Measurements from ENCODE around the gene TM9SF2. TPM values are rescaled to one million over a fixed set of nuclear protein-coding genes. Genes with fewer than 3 reads are reported as not detected.

The TM9SF2 gene
- total RNA-seq, 1 experiment from 2014 or later, result 154 TPM

- ChIA-PET POLR2A (no interaction called here), CTCF (no interaction called here)
- Histone ChIP-seq H3K36me3 (ENCODE audit: control insufficient read depth, insufficient read depth, low read length) (peaks cover 8% of the 10 kb centered on the region), H3K4me1 (no peaks in the 10 kb centered on the region), H3K4me3 (ENCODE audit: low read depth, low read length) (no peak overlapping the region), H3K9me3 (no peaks in the 10 kb centered on the region), H3K27me3 (replicated peaks; ENCODE audit: control insufficient read depth, insufficient read depth, low read length) (no peaks in the 10 kb centered on the region)
- no peak overlapping the region for H3K27ac Mint-ChIP-seq (ENCODE audit: unreplicated experiment)
- no TSS peak for BruUV-seq (replicated peaks)
- H3K36me3 Mint-ChIP-seq (ENCODE audit: insufficient read depth, unreplicated experiment), result peaks cover 81% of the 10 kb centered on the region
- peaks cover 6% of the 10 kb centered on the region for H3K4me1 Mint-ChIP-seq (ENCODE audit: low read depth, unreplicated experiment)
- no peak overlapping the region for H3K4me3 Mint-ChIP-seq (ENCODE audit: unreplicated experiment)
- no peak for DNase-seq
- H3K27me3 Mint-ChIP-seq (ENCODE audit: insufficient read depth, unreplicated experiment), result no peaks in the 10 kb centered on the region
- TF ChIP-seq CTCF (IDR thresholded peaks at IDR 0.05; ENCODE audit: insufficient read depth in 1 of 2, low read depth in 1 of 2, low read length in 1 of 2, severe bottlenecking in 1 of 2, unreplicated experiment in 1 of 2), result no peak
- intact Hi-C loops (cut with micrococcal nuclease; ENCODE audit: unreplicated experiment), result no loop called here
- H3K9me3 Mint-ChIP-seq (ENCODE audit: unreplicated experiment), result no peaks in the 10 kb centered on the region
Measured at GRCh38 chr13:99546878-99547277, 45.6 kb downstream of the TM9SF2 start.

- Histone ChIP-seq H3K4me1 (no peaks in the 10 kb centered on the region), H3K36me3 (ENCODE audit: control insufficient read depth, insufficient read depth, low read length) (peaks cover 5% of the 10 kb centered on the region), H3K9me3 (no peaks in the 10 kb centered on the region), H3K4me3 (ENCODE audit: low read depth, low read length) (no peak overlapping the region), H3K27me3 (replicated peaks; ENCODE audit: control insufficient read depth, insufficient read depth, low read length) (no peaks in the 10 kb centered on the region)
- no peaks in the 10 kb centered on the region for H3K27me3 Mint-ChIP-seq (ENCODE audit: insufficient read depth, unreplicated experiment)
- peaks cover under 1% of the 10 kb centered on the region for H3K4me1 Mint-ChIP-seq (ENCODE audit: low read depth, unreplicated experiment)
- BruUV-seq (replicated peaks), result no TSS peak
- CTCF ChIA-PET, result no interaction called here
- H3K9me3 Mint-ChIP-seq (ENCODE audit: unreplicated experiment), result no peaks in the 10 kb centered on the region
- H3K4me3 Mint-ChIP-seq (ENCODE audit: unreplicated experiment), result no peak overlapping the region
- POLR2A ChIA-PET, result no interaction called here
- H3K27ac Mint-ChIP-seq (ENCODE audit: unreplicated experiment), result no peak overlapping the region
- no peak for DNase-seq
- peaks cover 74% of the 10 kb centered on the region for H3K36me3 Mint-ChIP-seq (ENCODE audit: insufficient read depth, unreplicated experiment)
- intact Hi-C loops (cut with micrococcal nuclease; ENCODE audit: unreplicated experiment), result no loop called here
- no peak for TF ChIP-seq CTCF (IDR thresholded peaks at IDR 0.05; ENCODE audit: insufficient read depth in 1 of 2, low read depth in 1 of 2, low read length in 1 of 2, severe bottlenecking in 1 of 2, unreplicated experiment in 1 of 2)
Measured at GRCh38 chr13:99548448-99548847, 47.2 kb downstream of the TM9SF2 start.

GRCh38 chr13:99553033-99553432, 51.8 kb downstream of the TM9SF2 start:
- Mint-ChIP-seq H3K36me3 (ENCODE audit: insufficient read depth, unreplicated experiment) (peaks cover 73% of the 10 kb centered on the region), H3K9me3 (ENCODE audit: unreplicated experiment) (no peaks in the 10 kb centered on the region), H3K4me1 (ENCODE audit: low read depth, unreplicated experiment) (peaks cover 10% of the 10 kb centered on the region), H3K4me3 (ENCODE audit: unreplicated experiment) (no peak overlapping the region), H3K27ac (ENCODE audit: unreplicated experiment) (no peak overlapping the region), H3K27me3 (ENCODE audit: insufficient read depth, unreplicated experiment) (no peaks in the 10 kb centered on the region)
- ChIA-PET CTCF (no interaction called here), POLR2A (no interaction called here)
- Histone ChIP-seq H3K4me3 (ENCODE audit: low read depth, low read length) (no peak overlapping the region), H3K36me3 (ENCODE audit: control insufficient read depth, insufficient read depth, low read length) (peaks cover 2% of the 10 kb centered on the region), H3K4me1 (peaks cover 15% of the 10 kb centered on the region; the same call in 1 of the 2 replicates), H3K9me3 (no peaks in the 10 kb centered on the region), H3K27me3 (replicated peaks; ENCODE audit: control insufficient read depth, insufficient read depth, low read length) (no peaks in the 10 kb centered on the region)
- no TSS peak for BruUV-seq (replicated peaks)
- intact Hi-C loops (cut with micrococcal nuclease; ENCODE audit: unreplicated experiment), result no loop called here
- no peak for TF ChIP-seq CTCF (IDR thresholded peaks at IDR 0.05; ENCODE audit: insufficient read depth in 1 of 2, low read depth in 1 of 2, low read length in 1 of 2, severe bottlenecking in 1 of 2, unreplicated experiment in 1 of 2)
- no peak for DNase-seq

All from Caco-2 (cell line).